Mammary epithelial cell (primary cell): ENCODE data around the gene ANGPTL3.

Source experiments
- CTCF ChIP-seq, 2 donors: IDR thresholded peaks in 1 of 2; conservative IDR thresholded peaks in 1 of 2; 2 replicates each; pipeline ENCODE4 v1.5.1; 2011 to 2012; ENCODE audit warnings: inconsistent platforms in 2 of 2, low read length in 2 of 2, mild to moderate bottlenecking in 2 of 2, control low read depth in 1 of 2, low read depth in 1 of 2; ENCODE audit not compliant: insufficient read depth in 1 of 2; ENCODE audit errors: extremely low read depth in 1 of 2
- EZH2 ChIP-seq: IDR thresholded peaks from 2 replicates; pipeline ENCODE4 v1.6.1; 2012; ENCODE audit warnings: low read length, inconsistent platforms, borderline replicate concordance

- no peak for TF ChIP-seq CTCF (conservative IDR thresholded peaks at IDR 0.05 in 1 of 2, IDR thresholded peaks at IDR 0.05 in 1 of 2; ENCODE audit: extremely low read depth in 1 of 2, insufficient read depth in 1 of 2, low read depth in 1 of 2, low read length in 2 of 2)
- TF ChIP-seq EZH2: no peak
These were observed 6.9 kb upstream of the ANGPTL3 start for GRCh38 chr1:62590255-62590969.
